Pulmonary artery endothelial cell (primary cell): Measurements from ENCODE around the gene CAP1. TPM values are rescaled to one million over a fixed set of nuclear protein-coding genes. Genes with fewer than 3 reads are reported as not detected.
"Not testable (repeated sequence)": the region's sequence is repeated elsewhere in the genome, so short reads cannot be mapped to it uniquely, and the experiment has no call there.

Experiments
- DNase-seq: peaks from one replicate; pipeline ENCODE4 v3.0.0-alpha.2; 2011; ENCODE audit warnings: low read depth, low spot score
- total RNA-seq: library from RNA; depleted of rRNA; stranded (reverse); fragments of >200 nt; gene quantifications from 2 replicates; pipeline ENCODE4 v1.2.3, GENCODE V29; 2014

Gene CAP1
- total RNA-seq: 423 and 581 TPM in 2 replicates

DNA sequence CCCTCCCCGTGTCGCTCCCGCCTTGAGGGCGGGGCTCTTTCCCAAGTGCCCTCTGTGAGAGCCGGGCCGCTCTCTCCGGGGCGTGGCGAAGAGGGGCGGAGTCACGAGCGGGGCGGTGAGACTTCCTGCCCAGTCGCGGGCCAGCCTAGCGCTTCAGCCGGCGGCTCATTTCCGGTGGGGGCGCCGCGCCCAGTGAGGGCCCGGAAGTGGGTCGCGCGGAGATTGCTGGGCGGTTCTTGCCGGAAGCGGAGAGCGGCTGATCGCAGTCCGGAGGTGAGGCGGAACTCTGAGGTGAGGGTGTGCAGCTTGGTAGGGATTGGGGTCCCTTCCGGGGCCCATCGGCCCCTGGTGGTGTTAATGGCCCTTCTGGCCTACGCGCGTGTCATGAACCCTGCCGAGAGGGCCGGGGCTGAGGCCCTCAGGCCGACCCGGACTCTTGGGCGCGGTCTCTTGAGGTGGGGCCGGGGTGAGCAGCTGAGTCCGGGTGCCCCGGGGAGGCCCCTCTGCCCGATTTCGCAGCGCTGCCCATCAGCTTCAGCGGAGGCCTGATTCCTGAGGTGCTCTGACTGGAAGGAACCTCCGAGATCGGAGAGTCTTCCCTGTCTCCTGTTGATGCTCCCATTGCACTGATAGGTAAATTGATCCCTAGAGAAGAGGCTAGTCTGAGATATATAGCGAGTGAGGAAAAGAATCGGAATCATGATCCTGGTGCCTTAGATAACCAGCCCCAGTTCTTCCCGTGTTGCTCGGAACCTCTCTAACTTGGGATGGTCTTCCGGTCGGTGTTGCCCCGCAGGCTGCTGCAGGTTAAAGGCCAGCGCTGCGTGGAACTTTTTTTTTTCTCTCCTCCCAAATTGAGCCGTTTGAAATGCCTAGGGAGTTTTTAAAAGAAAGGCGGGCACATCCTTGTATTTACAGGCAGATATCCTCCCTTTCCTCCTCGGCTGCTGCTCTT, at the start of gene CAP1:
CAP1 (plus strand) TSS at position 219 of the 955 bp plus-strand sequence. CDS start 18,618 bp downstream, outside the sequence.
- DNase-seq: peak; percentile 90

DNA sequence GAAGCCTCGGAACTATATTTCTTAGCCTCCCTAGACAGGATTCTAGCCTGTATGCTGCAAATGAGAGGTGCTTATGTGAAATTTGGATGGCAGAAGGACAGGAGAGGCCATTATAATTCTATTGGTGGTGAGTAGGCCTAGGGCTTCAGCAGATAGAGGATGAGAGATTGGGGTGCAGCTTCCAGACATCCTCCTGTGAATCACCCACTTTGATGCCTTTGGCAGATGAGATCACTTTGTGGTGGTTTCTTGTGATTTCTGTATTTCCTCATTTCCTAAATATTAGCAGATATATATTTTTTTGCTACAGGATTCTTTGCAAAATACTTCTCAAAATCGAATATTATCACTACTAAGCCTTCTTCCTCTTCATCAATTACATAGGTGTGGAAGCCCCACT, 48.3 kb upstream of the CAP1 start:
- no peak for DNase-seq

GRCh38 chr1:39992888-39993287, 47.6 kb upstream of the CAP1 start:
- DNase-seq: no peak

DNA sequence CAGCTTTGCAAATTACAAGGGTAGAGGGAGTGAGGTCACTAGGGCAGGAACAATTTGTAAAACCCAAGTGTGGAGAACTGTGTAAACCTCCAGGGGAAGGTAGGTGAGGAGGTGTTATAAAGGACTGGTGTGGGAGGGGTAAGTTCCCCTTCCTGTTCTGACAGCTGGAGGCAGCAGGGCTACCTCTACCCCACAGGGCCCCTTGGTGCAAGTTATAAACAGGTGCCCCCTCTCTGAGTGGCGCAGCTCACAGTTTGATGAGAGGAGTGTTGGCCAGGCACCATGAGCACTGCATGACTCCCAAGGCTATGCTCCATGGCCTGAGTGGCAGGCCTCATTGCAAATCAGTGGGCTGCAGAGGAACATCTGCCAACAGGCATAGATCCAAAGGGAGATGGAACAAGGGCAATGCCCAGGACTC, 44.5 kb upstream of the CAP1 start:
- no peak for DNase-seq

DNA sequence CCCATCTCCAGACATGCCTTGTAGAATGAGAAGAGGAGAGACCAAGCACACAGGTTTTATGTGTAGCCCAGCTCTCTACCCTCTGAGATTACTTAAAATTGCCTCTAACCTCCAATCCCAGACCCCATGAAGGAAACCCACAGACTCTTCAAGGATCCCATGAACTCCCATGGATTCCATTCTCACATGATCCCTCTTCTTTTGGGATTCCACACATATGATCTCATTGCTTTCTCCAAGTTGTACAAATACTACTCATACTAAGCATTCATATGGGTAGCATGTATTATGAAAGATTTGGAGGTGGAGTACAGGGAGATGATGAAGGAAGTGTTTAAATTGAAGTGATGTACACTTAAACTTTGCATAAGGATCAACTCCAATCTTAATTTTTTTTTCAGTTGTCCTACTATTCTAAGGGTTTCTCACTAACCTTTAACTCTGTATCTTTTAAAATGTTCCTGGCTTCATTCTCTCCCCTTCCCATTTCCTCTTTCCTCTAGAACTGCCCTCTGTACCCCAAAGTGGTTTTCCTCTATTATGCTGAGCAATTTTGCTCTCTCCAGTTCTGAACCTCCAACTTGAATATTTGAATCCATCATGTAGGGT, 44.0 kb upstream of the CAP1 start:
- DNase-seq: no peak

GRCh38 chr1:40001456-40001855, 39.1 kb upstream of the CAP1 start:
- no peak for DNase-seq

DNA sequence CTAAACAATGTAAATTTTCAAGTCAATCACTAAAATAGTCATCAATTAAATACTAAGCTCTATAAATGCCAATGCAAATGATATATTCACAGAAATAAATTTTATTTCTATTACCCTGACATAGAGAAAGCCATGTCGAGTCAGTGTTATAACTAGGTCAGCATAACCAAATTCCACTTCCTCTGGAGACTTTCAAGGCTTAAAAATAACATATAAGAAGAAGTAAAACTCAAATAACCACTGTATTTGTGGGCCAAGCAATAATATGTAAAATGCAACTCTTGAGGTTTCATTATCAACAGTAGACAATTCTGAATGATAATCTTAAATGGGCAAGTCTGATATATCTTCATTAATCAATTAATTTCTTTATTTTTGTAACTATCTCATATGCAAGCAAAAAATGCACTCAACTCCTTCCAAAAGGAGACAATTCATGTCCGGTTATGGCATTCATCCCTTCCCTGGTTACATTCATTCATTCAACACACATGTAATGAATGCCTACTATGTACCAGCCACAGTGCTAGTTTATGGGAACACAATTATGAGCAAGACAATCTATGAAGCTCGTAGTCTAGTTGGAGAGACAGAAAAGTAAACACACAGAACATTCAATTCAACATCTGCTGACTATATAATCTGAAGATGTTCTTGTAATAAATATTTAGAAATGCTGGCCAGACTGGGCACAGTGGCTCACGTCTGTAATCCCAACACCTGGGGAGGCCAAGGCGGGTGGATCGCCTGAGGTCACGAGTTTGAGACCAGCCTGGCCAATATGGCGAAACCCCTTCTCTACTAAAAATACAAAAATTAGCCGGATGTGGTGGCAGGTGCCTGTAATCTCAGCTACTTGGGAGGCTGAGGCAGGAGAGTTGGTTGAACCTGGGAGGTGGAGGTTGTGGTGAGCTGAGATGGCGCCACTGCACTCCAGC, 37.1 kb upstream of the CAP1 start:
- no peak for DNase-seq

- no peak for DNase-seq
Measured at GRCh38 chr1:40004857-40005256, 35.7 kb upstream of the CAP1 start.

DNA sequence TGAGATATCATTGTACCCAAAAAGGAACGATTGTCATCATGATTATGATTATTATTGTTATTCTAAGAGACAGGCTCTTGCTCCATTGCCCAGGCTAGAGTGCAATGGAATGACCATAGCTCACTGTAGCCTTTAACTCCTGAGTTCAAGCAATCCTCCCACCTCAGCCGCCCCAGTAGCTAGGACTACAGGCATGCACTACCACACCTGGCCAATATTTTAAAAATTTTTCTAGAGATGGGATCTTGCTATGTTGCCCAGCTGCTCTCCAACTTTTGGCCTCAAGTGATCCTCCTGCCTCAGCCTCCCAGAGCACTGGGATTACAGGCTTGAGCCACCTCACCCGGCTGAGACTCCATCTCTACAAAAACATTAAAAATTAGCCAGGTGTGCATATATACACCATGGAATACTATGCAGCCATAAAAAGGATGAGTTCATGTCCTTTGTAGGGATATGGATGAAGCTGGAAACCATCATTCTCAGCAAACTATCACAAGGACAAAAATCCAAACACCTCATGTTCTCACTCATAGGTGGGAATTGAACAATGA, 33.0 kb upstream of the CAP1 start:
- not testable (repeated sequence) for DNase-seq

DNA sequence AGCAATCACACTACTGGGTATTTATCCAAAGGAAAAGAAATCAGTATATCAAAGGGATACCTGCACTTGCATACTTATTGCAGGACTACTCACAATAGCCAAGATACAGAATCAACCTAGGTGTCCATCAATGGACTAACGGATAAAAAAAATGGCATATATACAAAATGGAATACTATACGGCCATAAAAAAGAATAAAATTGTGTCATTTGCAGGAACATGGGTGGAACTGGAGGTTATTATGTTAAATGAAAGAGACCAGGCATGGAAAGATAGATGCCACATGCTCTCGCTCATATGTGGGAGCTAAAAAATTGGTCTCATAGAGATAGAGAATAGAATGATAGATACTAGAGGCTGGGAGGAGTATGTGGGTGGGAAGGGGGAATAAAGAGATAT, 29.3 kb upstream of the CAP1 start:
- no peak for DNase-seq

GRCh38 chr1:40014253-40014706, 26.2 kb upstream of the CAP1 start:
- peak; percentile 36 for DNase-seq

DNA sequence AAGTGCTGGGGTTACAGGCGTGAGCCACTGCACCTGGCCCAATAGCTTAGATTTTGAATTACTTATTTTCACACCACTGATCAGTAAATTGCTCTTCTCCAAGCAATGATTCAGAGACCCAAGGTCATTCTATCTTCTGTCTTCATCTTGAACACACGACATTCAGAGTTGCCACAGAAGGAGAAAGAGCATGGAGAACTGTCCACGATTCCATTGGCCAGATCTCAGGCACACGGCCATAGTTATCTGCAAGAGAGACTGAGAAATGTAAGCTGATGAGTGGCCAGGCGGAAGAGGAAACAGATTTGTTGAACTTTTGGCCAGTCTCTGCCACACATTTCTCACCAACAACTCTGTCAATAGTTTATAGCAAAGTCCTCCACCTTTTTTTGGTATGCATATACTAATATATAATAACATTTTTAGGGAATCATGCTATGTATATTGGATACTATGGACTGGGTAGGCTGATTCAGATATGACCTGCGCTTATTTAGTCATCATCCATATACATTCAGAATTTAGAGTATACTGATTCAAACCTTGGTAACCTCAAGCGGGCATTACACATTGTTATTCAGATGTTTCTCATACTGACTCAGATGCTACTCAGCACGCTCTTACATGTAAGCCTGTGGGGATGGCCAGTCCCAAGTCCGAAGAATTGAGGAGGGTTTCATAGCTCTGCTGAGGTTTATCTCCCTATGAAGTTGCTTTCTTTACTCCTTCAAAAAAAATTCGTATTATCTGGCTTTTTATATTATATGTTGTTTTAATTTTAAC, 25.5 kb upstream of the CAP1 start:
- peak; percentile 15 for DNase-seq

GRCh38 chr1:40017951-40018575, 22.5 kb upstream of the CAP1 start:
- no peak for DNase-seq

DNA sequence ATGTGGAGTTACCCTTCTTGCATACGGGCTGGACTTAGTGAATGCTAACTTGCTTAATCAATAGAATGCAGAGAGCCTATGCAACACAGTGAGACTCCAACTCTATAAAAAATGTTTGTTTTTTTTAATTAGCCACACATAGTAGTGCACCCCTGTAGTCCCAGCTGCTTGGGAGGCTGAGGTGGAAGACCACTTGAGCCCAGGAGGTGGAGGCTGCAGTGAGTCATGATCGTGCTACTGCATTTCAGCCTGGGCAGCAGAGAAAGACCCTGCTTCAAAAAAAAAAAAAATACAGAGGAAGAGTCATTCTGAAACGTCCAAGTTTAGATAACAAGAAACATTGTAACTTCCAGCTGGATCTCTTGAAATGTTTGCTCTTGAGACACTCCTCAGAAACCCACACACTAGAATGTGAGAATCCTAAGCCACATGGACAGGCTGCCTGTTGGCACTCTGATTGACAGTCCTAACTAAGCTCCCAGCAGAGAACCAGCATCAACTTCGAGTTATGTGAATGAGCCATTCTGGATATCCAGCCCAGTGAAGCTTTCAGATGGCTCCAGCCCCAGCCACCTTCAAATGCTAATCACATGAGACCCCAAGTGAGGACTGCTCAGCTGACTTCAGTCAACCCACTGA, 20.0 kb upstream of the CAP1 start:
- DNase-seq: no peak

DNA sequence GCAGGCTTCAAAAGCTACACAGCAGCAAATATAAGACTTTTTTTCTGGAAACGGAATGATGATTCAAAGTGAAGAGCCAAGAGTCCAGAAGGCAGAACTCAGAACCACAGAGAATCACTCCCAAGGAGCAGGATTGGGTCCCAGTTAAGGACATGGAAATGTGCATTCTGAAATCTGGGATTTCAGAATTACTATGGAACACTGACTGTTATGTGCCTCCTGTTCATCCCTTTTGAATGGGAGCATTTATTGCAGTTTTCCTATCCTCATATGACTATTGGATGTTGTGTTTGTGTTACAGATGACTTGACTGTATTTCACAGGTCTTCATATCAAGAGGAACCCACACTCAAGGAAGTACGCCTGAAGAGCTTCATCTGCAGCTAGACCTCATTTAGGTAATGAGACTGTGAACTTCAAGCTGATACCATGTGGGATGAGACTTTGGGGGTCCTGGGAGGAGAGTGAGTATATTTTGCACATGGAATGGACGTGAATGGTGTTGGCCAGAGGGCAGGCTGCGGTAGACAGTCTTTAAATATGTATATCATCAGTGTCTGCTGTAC, 17.1 kb upstream of the CAP1 start:
- no peak for DNase-seq

GRCh38 chr1:40024671-40025070, 15.9 kb upstream of the CAP1 start:
- DNase-seq: no peak

- no peak for DNase-seq
Measured at GRCh38 chr1:40027647-40028046, 12.9 kb upstream of the CAP1 start.

DNA sequence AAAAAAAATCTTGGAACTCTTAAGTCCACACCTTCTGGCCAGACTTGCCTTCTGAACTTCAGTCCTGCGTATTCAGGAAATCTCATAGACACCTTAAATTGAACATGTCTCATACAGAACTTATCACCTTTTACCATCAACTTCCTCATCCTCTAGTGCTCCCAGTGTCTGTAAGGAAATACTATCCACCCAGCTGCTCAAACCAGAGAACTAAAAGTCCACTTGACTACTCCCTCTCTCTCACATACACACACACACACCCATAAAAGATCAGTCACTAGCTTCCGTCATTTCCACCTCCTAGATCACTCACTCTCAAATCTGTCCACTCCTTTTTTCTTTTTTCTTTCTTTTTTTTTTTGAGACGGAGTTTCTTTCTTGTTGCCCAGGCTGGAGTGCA, 10.9 kb upstream of the CAP1 start:
- DNase-seq: no peak

DNA sequence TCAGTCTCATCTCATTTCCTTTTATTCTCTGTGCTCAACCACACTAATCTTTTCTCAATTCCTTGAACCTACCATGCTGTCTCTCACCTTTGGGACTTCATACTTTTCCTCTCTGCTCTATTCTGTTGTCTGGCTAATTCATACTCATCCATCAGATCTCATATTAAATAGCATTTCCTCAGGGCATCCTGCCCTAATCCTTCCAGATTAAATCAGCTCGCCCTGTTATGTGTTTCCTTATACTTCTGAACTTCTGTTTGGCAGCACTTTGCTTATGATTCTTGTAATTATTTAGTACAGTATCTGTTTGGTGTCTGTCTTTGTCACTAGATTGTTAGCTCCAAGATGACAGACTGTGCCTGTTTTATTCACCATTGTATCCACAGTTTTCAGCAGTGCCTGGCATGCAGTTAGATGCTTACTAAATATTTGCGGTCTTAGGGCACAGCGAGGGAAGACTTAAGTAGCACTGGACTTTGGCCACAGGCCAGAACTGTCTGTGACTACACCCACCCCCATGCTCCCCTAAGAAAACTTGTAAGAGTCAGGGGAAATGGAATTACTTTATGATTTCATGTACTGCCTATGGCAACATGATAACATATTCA, 9.9 kb upstream of the CAP1 start:
- no peak for DNase-seq
